Cardiac muscle cell (in vitro differentiated cells and primary cell): Measurements from ENCODE around the gene PEX12. TPM values are rescaled to one million over a fixed set of nuclear protein-coding genes. Genes with fewer than 3 reads are reported as not detected.

Source experiments
- DNase-seq, 2 donors: peaks; one replicate each; pipeline versions ENCODE4 v3.0.0 to v3.0.0-alpha.2; 2010 to 2017; ENCODE audit warnings: low read depth in 1 of 2, low spot score in 1 of 2
- H3K27ac ChIP-seq: fragments of 200-600 bp; sonication (generic); 2 replicates; pipeline ENCODE4 v1.5.1; 2016
- H3K27me3 ChIP-seq: fragments of 200-600 bp; sonication (generic); 2 replicates; pipeline ENCODE4 v1.6.0; 2016; ENCODE audit warnings: control low read depth
- H3K36me3 ChIP-seq: fragments of 200-600 bp; sonication (generic); 2 replicates; pipeline ENCODE4 v1.5.1; 2016; ENCODE audit warnings: control low read depth
- H3K4me1 ChIP-seq: fragments of 200-600 bp; sonication (generic); 2 replicates; pipeline ENCODE4 v1.8.1; 2017; ENCODE audit warnings: low read depth, mild to moderate bottlenecking, mixed run types
- H3K4me3 ChIP-seq: fragments of 200-600 bp; sonication (generic); 2 replicates; pipeline ENCODE4 v1.5.1; 2016; ENCODE audit warnings: mild to moderate bottlenecking
- H3K9me3 ChIP-seq: fragments of 200-600 bp; sonication (generic); 2 replicates; pipeline ENCODE4 v1.5.1; 2017; ENCODE audit warnings: low read depth, mild to moderate bottlenecking, control low read depth
- CTCF ChIP-seq: IDR thresholded peaks from 2 replicates; pipeline ENCODE4 v1.5.1; 2012; ENCODE audit warnings: low read depth, mild to moderate bottlenecking, low read length
- polyA plus RNA-seq: library from polyadenylated mRNA; unstranded; fragments of >200 nt; fragmentation: Nextera tagmentation; extraction: Ambion mirVana; gene quantifications from 2 replicates; pipeline ENCODE4 v1.2.1, GENCODE V29; 2016
- total RNA-seq: library from RNA; depleted of rRNA; stranded (reverse); fragments of >200 nt; gene quantifications from 2 replicates; pipeline ENCODE4 v1.2.3, GENCODE V29; 2016

The PEX12 gene
- total RNA-seq (8.3 and 8.6 TPM in 2 replicates), polyA plus RNA-seq (6.1 and 9.7 TPM in 2 replicates)

- TF ChIP-seq CTCF: no peak
- peaks cover 7% of the 10 kb centered on the region for H3K27me3 ChIP-seq
- H3K4me3 ChIP-seq: peak within 1 kb of the TSS; percentile 44
- H3K9me3 ChIP-seq: no peaks in the 10 kb centered on the region
- peaks cover 10% of the 10 kb centered on the region for H3K4me1 ChIP-seq
- DNase-seq: peak; percentile 89 to 93
- H3K36me3 ChIP-seq: peaks cover 18% of the 10 kb centered on the region
- peak within 1 kb of the TSS; percentile 89 for H3K27ac ChIP-seq
Observed at GRCh38 chr17:35578197-35578928, at the start of gene PEX12. PEX12 (minus strand) TSS chr17:35578571; CDS start chr17:35578021, 550 bp downstream.

- Histone ChIP-seq H3K27ac (peak overlapping the region; percentile 64), H3K9me3 (no peaks in the 10 kb centered on the region), H3K4me3 (no peak overlapping the region), H3K4me1 (peaks cover 29% of the 10 kb centered on the region), H3K27me3 (no peaks in the 10 kb centered on the region), H3K36me3 (peaks cover 31% of the 10 kb centered on the region)
- DNase-seq: no peak
- TF ChIP-seq CTCF: no peak
Observed at GRCh38 chr17:35627417-35627816, 49.0 kb upstream of the PEX12 start.

GRCh38 chr17:35621768-35622167, 43.4 kb upstream of the PEX12 start:
- DNase-seq: no peak
- Histone ChIP-seq H3K36me3 (peaks cover 11% of the 10 kb centered on the region), H3K4me3 (no peak overlapping the region), H3K27ac (no peak overlapping the region), H3K27me3 (no peaks in the 10 kb centered on the region), H3K9me3 (no peaks in the 10 kb centered on the region), H3K4me1 (peaks cover 18% of the 10 kb centered on the region)
- TF ChIP-seq CTCF: no peak

- no peak for DNase-seq
- Histone ChIP-seq H3K36me3 (no peaks in the 10 kb centered on the region), H3K9me3 (no peaks in the 10 kb centered on the region), H3K27ac (peak overlapping the region; percentile 43), H3K4me3 (no peak overlapping the region), H3K4me1 (peaks cover 13% of the 10 kb centered on the region), H3K27me3 (no peaks in the 10 kb centered on the region)
- no peak for TF ChIP-seq CTCF
Observed at GRCh38 chr17:35618628-35619027, 40.3 kb upstream of the PEX12 start.

GRCh38 chr17:35617505-35617904, 39.1 kb upstream of the PEX12 start:
- no peaks in the 10 kb centered on the region for H3K36me3 ChIP-seq
- no peak for TF ChIP-seq CTCF
- no peak overlapping the region for H3K27ac ChIP-seq

More at GRCh38 chr17:35617505-35617904, 39.1 kb upstream of the PEX12 start:
- DNase-seq: no peak
- Histone ChIP-seq H3K9me3 (no peaks in the 10 kb centered on the region), H3K4me3 (no peak overlapping the region), H3K27me3 (no peaks in the 10 kb centered on the region), H3K4me1 (peaks cover 13% of the 10 kb centered on the region)
